GM18511 (cell line): ENCODE data around the gene ABCC1.
"Not testable (repeated sequence)": the region's sequence is repeated elsewhere in the genome, so short reads cannot be mapped to it uniquely, and the experiment has no call there.

ENCODE experiments used
- ATAC-seq: cut with Tn5 transposase; IDR thresholded peaks from one replicate; pipeline ENCODE4 v1.9.1; 2021; ENCODE audit warnings: mild to moderate bottlenecking, moderate library complexity; ENCODE audit not compliant: unreplicated experiment

Gene ABCC1

DNA sequence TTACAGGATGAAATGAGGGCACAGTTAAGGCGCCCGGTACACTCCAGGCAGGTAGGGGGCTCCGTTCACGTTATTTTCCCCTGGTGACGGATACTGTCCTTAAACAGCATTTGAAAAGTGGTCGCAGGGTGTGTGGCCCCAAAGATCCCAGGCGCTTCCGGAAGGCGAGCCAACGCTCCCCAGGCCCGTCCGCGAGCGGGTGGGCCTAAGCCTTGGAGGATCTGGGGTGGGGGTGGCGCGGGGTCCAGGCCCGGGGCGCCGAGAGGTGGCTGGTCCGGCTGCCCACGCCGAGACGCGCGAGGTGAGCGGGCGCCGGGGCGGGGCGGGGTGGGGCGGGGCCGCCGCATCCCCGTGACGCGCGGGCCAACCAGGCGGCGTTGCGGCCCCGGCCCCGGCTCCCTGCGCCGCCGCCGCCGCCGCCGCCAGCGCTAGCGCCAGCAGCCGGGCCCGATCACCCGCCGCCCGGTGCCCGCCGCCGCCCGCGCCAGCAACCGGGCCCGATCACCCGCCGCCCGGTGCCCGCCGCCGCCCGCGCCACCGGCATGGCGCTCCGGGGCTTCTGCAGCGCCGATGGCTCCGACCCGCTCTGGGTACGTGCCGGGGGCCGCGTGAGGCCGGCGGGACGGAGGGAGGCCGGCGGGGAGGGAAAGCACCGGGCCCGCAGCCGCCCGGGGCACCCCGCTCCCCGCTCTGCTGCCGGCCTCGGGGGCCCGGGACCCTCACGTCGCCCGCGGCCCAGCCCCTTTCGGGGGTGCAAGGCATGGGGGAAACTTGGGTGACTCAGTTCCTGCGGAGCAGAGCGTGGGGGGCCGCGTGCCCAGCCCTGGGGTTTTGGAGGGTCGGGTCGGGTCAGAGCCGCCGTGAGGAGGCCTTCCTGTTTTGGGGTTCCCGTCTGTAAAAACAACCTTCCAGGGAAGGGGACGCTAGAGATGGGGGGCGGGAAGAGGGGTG, at the start of gene ABCC1:
ABCC1 (plus strand) TSS at position 407 of the 951 bp plus-strand sequence; CDS start at position 543, 136 bp downstream.
- peak; percentile 73 for ATAC-seq

DNA sequence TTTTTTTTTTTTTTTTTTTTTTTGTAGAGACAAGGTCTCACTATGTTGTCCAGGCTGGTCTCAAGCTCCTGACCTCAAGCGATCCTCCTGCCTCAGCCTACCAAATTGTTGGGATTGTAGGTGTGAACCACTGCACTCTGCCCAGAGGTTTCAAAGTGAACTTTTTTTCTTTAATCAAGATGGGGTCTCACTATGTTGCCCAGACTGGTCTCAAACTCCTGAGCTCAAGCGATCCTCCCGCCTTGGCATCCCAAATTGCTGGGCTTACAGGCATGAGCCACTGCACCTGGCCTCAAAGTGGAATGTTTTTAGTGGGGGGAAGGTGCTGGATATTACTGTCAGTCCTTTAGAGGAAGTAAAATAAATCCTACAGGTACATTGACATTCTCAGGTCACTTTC, 49.1 kb upstream of the ABCC1 start:
- no peak for ATAC-seq

DNA sequence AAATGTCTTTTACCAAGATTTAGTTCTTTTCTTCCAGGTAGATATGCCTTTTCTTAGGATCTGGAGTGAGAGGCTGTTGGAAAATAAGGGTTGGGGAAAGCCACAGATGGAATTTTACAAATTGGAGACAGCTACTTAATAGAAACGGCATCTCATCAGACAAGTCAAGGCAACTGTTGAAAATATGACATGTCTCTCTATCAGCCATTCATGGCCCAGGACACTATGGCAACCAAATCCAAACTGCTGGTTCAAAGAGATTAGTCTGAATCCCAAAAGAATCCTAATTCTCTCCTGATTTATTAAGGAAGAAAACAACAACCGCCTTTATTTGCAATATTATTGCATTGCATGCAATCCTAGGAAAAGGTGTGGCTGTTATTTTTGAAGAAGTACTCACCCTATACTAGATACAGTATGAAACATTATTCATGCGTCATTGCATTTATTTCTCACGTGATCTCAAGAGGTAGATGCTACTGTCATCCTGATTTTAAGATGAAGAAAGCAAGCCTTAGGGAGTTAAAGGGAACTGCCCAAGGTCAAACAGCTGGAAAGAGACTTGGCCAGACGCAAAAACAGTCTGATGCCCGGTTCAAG, 48.4 kb upstream of the ABCC1 start:
- no peak for ATAC-seq

DNA sequence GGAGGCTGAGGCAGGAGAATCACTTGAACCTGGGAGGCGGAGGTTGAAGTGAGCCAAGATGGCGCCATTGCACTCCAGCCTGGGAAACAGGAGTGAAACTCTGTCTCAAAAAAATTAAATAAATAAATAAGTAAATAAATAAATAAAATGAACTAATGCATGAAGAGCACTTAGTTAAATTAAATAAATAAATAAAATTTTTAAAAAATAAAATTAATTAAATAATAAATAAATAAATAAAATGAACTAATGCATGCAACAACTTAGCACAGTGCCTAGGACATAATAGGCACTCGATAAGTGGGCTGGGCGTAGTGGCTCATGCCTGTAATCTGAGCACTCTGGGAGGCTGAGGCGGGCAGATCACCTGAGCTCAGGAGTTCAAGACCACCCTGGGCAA, 45.5 kb upstream of the ABCC1 start:
- no peak for ATAC-seq

DNA sequence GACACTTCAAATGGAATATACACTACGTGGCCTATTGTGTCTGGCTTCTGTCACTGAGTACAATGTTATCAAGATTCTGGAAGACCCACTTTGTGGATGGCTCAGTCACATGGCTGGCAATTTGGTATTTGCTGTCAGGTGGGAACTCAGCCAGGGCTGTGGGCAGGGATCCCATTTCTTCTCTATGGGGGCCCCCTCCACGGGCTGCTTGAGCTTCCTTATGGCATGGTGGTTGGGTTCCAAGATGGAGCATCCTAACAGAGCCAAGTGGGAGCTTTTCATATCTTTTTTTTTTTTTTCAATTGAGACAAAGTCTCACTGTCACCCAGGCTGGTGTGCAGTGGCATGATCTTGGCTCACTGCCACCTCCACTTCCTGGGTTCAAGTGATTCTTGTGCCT, 43.0 kb upstream of the ABCC1 start:
- no peak for ATAC-seq

DNA sequence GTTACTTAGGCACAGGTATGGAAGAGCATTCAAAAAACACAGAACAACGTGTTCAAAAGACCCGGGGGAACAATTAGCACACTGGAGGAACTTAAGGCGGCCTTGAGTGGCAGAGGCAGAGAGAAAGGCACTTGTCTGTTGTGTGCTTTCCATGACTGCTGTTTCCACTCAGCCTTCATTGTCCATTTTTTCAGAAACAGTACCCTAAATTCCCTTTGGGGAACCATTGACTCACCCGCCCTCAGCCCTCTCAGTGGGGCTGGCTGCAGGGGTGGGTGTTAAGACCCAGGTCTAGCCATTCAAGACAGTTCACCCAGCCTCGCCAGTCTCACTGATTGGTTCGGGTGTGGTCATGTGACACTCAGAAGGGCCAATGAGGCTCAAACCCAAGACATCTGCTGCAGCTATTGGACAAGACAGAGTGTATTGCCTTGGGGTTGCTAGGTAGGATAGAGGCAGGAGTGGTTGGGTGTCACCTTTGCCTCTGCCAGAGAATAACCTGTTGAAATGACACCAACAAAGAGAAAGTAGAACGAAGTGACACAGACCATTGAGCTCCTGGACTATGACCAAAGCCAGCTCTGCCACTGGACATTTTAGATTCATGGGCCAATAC, 41.4 kb upstream of the ABCC1 start:
- peak; percentile 100 for ATAC-seq

DNA sequence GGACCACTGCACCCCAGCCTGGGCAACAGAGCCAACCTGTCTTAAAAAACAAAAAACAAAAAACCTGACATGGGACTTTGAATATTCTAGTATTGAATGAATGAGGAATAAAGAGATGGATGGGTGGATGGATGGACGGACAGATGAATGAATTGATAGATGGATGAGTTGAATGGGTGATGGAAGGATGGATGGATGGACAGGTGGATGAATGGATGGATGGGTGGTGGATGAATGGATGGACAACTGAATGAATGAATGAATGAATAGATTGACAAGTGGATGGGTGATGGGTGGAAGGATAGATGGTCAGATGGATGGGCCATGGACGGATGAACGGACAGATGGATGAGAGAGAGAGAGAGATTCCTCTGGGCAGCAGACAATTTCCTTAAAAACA, 38.2 kb upstream of the ABCC1 start:
- ATAC-seq = no peak

DNA sequence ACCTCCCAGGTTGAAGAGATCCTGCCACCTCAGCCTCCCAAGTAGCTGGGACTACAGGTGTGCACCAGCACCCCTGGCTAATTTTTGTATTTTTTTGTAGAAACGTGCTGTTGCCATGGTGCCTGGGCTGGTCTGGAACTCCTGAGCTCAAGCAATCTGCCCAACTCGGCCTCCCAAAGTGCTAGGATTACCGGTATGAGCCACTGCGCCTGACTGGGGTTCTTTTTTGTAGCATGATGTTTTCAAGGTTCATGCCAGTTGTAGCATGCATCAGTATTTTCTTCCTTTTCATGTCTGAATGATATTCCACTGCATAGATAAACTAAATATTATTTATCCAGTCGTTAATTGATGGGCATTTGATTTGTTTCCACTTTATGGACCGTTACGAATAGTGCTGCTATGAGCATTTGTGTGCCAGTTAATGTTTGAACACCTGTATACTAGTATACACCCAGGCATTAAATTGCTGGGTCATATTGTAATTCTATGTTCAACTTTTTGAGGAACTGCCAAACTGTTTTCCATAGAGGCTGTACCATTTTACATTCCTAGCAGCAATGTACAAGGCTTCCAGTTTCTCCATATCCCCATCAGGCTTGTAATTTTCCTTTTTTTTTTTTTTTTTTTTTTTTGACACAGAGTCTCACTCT, 36.2 kb upstream of the ABCC1 start:
- ATAC-seq = no peak

DNA sequence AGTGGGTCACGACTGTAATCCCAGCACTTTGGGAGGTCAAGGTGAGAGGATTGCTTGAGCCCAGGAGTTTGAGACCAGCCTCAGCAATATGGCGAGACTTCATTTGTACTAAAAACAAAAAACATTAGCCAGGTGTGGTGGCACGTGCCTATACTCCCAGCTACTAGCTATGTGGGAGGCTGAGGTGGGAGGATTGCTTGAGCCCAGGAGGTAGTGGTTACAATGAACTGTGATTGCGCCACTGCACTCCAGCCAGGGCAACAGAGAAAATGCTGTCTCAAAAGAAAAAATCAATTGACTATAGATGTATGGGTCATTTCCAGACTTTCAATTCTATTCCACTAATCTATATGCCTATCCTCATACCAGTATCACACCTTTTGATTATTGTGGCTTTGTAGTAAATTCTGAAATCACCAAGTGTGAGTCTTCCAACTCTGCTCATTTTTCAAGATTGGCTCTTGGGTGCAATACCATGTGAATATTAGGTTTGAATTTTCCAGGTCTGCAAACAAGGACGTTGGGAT, 33.8 kb upstream of the ABCC1 start:
- ATAC-seq = no peak

DNA sequence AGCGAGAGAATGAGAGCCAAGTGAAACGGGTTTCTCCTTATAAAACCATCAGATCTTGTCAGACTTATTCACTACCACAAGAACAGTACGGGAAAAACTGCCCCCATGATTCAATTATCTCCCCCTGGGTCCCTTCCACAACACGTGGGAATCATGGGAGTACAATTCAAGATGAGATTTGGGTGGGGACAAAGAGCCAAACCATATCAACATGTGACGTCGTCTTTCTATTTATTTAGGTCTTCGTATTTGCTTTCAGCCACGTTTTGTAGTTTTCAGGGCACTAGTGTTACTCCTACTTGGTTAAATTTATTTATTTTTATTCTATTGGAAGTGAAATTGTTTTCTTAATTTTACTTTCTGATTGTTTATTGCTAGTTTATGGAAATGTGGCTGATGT, 33.1 kb upstream of the ABCC1 start:
- no peak for ATAC-seq

DNA sequence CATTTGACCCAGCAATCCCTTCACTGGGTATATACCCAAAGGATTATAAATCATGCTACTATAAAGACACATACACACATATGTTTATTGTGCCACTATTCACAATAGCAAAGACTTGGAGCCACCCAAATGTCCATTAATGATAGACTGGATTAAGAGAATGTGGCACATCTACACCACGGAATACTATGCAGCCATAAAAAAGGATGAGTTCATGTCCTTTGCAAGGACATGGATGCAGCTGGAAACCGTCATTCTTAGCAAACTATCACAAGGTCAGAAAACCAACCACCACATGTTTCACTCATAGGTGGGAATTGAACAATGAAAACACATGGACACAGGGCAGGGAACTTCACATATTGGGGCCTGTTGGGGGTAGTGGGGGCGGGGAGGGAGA, 31.1 kb upstream of the ABCC1 start:
- ATAC-seq = not testable (repeated sequence)

DNA sequence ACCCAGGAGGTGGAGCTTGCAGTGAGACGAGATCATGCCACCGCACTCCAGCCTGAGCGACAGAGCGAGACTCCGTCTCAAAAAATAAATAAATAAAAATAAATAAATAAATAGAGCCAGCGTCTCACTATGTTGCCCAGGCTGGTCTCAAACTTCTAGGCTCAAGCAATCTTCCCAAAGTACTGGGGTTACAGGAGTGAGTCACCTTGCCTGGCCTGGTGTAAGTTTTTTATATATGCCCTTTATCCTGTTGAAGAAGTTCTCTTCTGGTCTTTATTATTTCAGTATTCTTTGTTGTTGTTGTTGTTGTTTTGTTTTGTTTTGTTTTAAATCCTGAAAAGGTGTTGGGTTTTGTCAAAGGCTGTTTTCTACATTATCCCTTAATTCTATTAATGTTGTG, 30.1 kb upstream of the ABCC1 start:
- no peak for ATAC-seq

DNA sequence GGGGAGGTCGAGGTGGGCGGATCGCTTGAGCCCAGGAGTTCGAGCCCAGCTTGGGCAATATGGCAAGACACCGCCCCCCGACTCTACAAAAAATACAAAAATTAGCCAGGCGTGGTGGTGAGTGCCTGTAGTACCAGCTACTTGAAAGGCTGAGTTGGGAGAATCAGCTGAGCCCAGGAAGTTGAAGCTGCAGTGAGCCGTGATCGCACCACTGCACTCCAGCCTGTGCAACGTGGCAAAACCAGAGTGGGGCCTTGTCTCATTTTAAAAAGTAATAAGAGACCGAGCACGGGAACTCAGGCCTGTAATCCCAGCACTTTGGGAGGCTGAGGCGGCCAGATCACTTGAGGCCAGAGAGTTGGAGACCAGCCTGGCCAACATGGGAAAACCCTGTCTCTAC, 24.4 kb upstream of the ABCC1 start:
- no peak for ATAC-seq

DNA sequence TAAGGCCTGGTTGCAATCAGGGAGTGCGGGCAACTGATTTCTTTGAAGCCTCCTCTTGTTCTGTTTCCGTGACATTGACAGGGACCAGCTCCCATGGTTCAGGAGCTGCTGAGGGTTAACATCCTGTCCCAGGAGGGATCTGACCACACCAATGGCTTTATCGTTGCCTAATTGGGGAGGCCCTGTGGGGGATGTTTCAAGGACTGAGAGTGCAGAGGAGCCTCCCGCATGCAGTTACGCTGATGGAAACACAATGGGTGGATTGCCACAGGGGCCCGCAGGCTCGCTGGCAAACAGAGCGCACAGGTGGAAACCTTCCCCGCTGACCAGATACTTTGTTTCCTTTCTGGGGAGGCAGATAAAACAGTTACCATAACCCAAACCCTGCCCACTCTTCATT, 23.8 kb upstream of the ABCC1 start:
- ATAC-seq = no peak

DNA sequence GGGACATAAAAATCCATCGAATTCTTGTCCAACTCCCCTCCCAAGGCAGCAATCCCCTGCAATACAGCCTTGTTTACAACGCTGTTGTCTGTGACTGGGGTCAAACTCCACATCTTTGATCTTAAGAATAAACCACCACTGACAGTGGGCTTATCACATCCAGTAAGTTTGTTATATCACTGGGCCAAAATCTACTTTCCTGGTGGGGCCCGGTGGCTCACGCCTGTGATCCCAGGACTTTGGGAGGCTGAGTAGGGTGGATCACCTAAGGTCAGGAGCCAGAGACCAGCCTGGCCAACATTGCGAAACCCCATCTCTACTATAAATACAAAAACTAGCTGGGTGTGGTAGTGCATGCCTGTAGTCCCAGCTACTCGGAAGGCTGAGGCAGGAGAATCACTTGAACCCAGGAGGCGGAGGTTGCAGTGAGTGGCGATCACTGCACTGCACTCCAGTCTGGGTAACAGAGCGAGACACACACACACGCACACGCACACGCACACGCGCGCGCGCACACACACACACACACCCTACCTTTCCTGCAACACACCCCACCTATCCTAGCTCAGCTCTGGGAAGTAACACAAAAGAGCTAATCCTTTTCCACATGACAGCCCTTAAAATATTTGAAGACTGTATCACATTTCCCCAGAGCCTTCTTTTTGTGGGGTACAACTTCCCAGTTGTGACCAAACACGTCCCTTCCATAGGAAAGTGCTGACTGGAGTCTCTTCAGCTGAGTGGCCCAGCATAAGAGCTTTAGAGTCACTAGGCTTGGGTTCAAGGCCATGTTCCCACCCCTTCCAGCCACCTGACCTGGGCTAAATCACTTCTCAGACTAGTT, 20.9 kb upstream of the ABCC1 start:
- ATAC-seq = no peak

DNA sequence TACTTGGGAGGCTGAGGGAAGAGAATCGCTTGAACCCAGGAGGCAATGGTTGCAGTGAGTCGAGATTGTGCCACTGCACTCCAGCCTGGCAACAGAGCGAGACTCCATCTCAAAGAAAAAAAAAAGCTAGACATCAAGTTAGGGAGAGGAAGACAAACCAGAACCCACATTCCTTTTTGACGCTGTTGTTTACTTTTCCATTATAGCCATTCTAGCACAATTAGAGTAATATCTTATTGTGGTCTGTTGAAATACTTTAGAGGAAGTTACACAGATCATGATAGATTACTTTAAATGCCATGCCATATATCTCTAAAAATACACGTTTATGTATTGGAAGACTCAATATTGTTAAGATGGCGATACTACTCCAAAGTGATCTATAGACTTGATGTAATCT, 16.5 kb upstream of the ABCC1 start:
- ATAC-seq = no peak

DNA sequence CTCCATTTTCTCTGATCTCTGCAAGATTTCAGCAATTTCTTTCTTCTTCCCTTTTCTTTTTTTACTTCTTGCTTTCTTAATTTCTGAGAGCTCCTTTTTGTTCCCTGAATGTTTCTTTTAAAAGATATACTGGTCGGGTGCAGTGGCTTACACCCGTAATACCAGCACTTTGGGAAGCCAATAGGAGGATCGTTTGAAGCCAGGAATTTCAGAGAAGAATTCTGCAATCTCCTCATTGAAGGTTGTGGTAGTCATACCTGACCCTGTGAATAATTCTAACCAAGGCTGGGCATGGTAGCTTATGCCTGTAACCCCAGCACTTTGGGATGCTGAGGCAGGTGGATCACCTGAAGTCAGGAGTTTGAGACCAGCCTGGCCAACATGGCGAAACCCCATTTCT, 15.6 kb upstream of the ABCC1 start:
- no peak for ATAC-seq

DNA sequence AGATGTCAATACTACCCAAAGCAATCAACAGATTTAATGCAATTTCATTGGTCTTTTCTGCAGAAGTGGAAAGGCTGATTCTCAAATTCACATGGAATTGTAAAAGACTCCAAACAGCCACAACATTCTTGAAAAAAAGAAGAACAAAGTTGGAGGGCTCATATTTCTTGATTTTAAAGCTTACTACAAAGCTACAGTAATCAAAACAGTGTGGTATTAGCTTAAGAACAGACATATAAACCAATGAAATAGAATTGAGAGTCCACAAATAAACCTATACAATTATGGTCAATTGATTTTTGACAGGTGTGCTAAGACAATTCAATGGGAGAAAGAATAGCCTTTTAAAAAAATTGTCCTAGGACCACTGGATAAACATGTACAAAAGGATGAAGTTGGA, 14.4 kb upstream of the ABCC1 start:
- ATAC-seq = no peak

DNA sequence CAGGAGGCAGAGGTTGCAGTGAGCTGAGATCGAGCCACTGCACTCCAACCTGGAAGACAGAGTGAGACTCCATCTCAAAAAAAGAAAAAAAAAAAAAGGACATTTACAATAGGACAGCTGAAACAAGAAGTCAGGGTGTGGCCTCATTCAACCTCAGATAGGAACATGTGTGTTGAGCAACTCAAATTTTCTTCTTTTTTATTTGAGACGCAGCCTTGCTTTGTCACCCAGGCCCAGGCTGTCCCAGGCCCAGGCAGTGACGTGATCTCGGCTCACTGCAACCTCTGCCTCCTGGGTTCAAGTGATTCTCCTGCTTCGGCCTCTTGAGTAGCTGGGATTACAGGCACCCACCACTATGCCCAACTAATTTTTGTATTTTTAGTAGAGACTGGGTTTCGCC, 12.6 kb upstream of the ABCC1 start:
- not testable (repeated sequence) for ATAC-seq

DNA sequence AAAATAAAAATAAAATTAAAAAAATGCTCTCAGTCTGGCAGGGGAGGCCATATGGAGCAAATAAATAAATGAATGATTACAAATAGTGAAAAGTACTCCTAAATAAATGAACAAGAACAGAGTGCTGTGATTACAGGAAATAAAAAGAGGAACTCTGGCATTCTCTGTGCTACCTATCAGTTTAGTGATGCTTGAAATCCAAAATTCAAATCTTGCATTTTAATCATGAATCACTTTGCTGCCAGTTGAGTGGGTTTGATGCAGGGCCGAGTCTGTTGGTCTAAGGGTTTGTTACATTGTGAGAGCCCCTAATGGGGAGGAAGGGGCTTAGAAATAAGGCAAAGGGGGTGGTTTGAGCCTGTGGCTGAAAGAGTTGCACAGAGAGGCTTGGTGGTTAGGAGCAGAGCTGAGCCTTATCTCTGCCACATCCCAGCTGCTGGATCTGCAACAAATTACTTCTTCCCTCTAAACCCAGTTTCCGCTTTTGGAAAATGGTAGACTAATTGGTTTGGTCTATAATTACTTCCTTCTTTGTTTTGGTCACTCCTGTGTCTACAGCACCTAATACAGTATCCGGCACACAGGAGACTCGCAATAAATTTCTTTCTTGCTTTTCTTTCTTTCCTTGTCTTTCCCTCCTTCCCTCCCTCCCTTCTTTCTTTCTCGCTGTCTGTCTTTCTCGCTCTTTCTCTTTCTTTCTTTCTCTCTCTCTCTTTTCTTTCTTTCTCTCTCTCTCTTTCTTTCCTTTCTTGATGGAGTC, 6.3 kb upstream of the ABCC1 start:
- ATAC-seq = no peak
